ENCODE measurements around the gene HDAC2.

The HDAC2 gene

GRCh38 chr6:113909224-113909856 lies 61.6 kb downstream of the HDAC2 start:
- peak; percentile 24 for DNase-seq (ENCODE audit: low spot score)

GRCh38 chr6:113908801-113909200 lies 62.1 kb downstream of the HDAC2 start:
- DNase-seq (ENCODE audit: low spot score) = no peak

GRCh38 chr6:113907102-113907815 lies 63.7 kb downstream of the HDAC2 start:
- DNase-seq (ENCODE audit: low spot score) = no peak

GRCh38 chr6:113903666-113904330 lies 67.2 kb downstream of the HDAC2 start:
- no peak for DNase-seq (ENCODE audit: low spot score)

GRCh38 chr6:113901482-113901881 lies 69.5 kb downstream of the HDAC2 start:
- DNase-seq (ENCODE audit: low spot score) = no peak

GRCh38 chr6:113894712-113895674 lies 76.0 kb downstream of the HDAC2 start:
- DNase-seq (ENCODE audit: low spot score) = no peak

- no peak for DNase-seq (ENCODE audit: low spot score)
These were observed 77.1 kb downstream of the HDAC2 start for GRCh38 chr6:113893866-113894265.

GRCh38 chr6:113893451-113893850 lies 77.5 kb downstream of the HDAC2 start:
- no peak for DNase-seq (ENCODE audit: low spot score)

GRCh38 chr6:113888956-113889630 lies 81.9 kb downstream of the HDAC2 start:
- no peak for DNase-seq (ENCODE audit: low spot score)

- no peak for DNase-seq (ENCODE audit: low spot score)
These were observed 82.5 kb downstream of the HDAC2 start for GRCh38 chr6:113888493-113888892.

- DNase-seq (ENCODE audit: low spot score) = no peak
These were observed 84.4 kb downstream of the HDAC2 start for GRCh38 chr6:113886512-113886911.

GRCh38 chr6:113884011-113884410 lies 86.9 kb downstream of the HDAC2 start:
- no peak for DNase-seq (ENCODE audit: low spot score)

Data from HuH-7 (cell line).